ENCODE measurements around the gene NUDT16L1.

Gene NUDT16L1

GRCh38 chr16:4679850-4680636, 13.3 kb upstream of the NUDT16L1 start:
- peak in 8 of 42 donors; percentile 39 to 69 (median 54) for DNase-seq
- intact Hi-C loops (cut with DNase I), result loop anchor here (5.0 kb wide), 1 partner anchor 58 kb away; the partner anchor contains the start of gene MGRN1

GRCh38 chr16:4680673-4681470, 12.5 kb upstream of the NUDT16L1 start:
- intact Hi-C loops (cut with DNase I), result loop anchor here (5.0 kb wide), 1 partner anchor 59 kb away; the partner anchor contains the start of gene MGRN1
- DNase-seq, result no peak

- intact Hi-C loops (cut with DNase I), result loop anchor here (5.0 kb wide), 1 partner anchor 59 kb away; the partner anchor contains the start of gene MGRN1
- DNase-seq, result no peak
These were observed 11.8 kb upstream of the NUDT16L1 start for GRCh38 chr16:4681471-4682083.

- intact Hi-C loops (cut with DNase I), result loop anchor here (5.0 kb wide), 1 partner anchor 60 kb away; the partner anchor contains the start of gene MGRN1
- DNase-seq, result no peak
These were observed 11.2 kb upstream of the NUDT16L1 start for GRCh38 chr16:4682084-4682591.

GRCh38 chr16:4682616-4683254, 10.6 kb upstream of the NUDT16L1 start:
- DNase-seq, result peak; percentile 54 to 86 (median 74)
- intact Hi-C loops (cut with DNase I), result loop anchor here (5.0 kb wide), 1 partner anchor 60 kb away; the partner anchor contains the start of gene MGRN1

GRCh38 chr16:4683255-4684057, 9.9 kb upstream of the NUDT16L1 start:
- intact Hi-C loops (cut with DNase I), result loop anchor here (5.0 kb wide), 1 partner anchor 61 kb away; the partner anchor contains the start of gene MGRN1
- DNase-seq, result no peak

- no peak for DNase-seq
- intact Hi-C loops (cut with DNase I), result loop anchor here (5.0 kb wide), 1 partner anchor 62 kb away; the partner anchor contains the start of gene MGRN1
These were observed 9.2 kb upstream of the NUDT16L1 start for GRCh38 chr16:4684058-4684715.

- no peak for DNase-seq
- intact Hi-C loops (cut with DNase I), result loop anchor here (5.0 kb wide), 1 partner anchor 62 kb away; the partner anchor contains the start of gene MGRN1
These were observed 8.6 kb upstream of the NUDT16L1 start for GRCh38 chr16:4684763-4685162.

GRCh38 chr16:4685292-4685691, 8.1 kb upstream of the NUDT16L1 start:
- peak in 2 of 42 donors; percentile 55 to 60 for DNase-seq
- intact Hi-C loops (cut with DNase I), result no loop called here

GRCh38 chr16:4685776-4686496, 7.4 kb upstream of the NUDT16L1 start:
- intact Hi-C loops (cut with DNase I), result no loop called here
- DNase-seq, result no peak

- intact Hi-C loops (cut with DNase I), result no loop called here
- no peak for DNase-seq
These were observed 6.7 kb upstream of the NUDT16L1 start for GRCh38 chr16:4686497-4687210.

GRCh38 chr16:4687416-4687815, 5.9 kb upstream of the NUDT16L1 start:
- intact Hi-C loops (cut with DNase I), result no loop called here
- DNase-seq, result no peak

- intact Hi-C loops (cut with DNase I), result no loop called here
- no peak for DNase-seq
These were observed 5.3 kb upstream of the NUDT16L1 start for GRCh38 chr16:4687946-4688673.

- intact Hi-C loops (cut with DNase I), result no loop called here
- no peak for DNase-seq
These were observed 4.7 kb upstream of the NUDT16L1 start for GRCh38 chr16:4688674-4689045.

- no peak for DNase-seq
- intact Hi-C loops (cut with DNase I), result no loop called here
These were observed 4.2 kb upstream of the NUDT16L1 start for GRCh38 chr16:4689091-4689671.

Measured in head of caudate nucleus (tissue), 42 donors.